Common myeloid progenitor, CD34-positive (primary cell): ENCODE data around the gene PACS1.
"Not testable (repeated sequence)": the region's sequence is repeated elsewhere in the genome, so short reads cannot be mapped to it uniquely, and the experiment has no call there.

Experiments used
- CTCF ChIA-PET: fragments of 350-600 bp; sonication (Branson Sonifier 250); formaldehyde crosslinking; loops from one replicate; lab custom pipeline; 2021; ENCODE audit warnings: antibody characterized with exemption; lab: Charles Lee
- POLR2A ChIA-PET: fragments of 350-600 bp; sonication (Branson Sonifier 250); formaldehyde crosslinking; loops from one replicate; lab custom pipeline; 2021; ENCODE audit warnings: antibody characterized with exemption; lab: Charles Lee
- DNase-seq, 3 donors: peaks; one replicate each; pipeline versions ENCODE4 v3.0.0 to v3.0.0-alpha.2; 2013
- H3K27ac ChIP-seq, 2 experiments: 1 replicate in 1 of 2; 2 replicates in 1 of 2; pipeline ENCODE4 v1.7.0; 2013; ENCODE audit warnings: inconsistent platforms in 2 of 2, low read length in 2 of 2, mild to moderate bottlenecking in 2 of 2, low read depth in 1 of 2, moderate library complexity in 1 of 2; ENCODE audit not compliant: severe bottlenecking in 2 of 2, insufficient read depth in 1 of 2, poor library complexity in 1 of 2
- H3K27me3 ChIP-seq, 5 experiments: replicated peaks in 2 of 5; 1 replicate in 3 of 5; 2 replicates in 2 of 5; pipeline versions ENCODE4 v1.6.1 to v1.7.0; 2013; ENCODE audit warnings: low read length in 4 of 5, mild to moderate bottlenecking in 2 of 5, moderate library complexity in 2 of 5, inconsistent platforms in 1 of 5; ENCODE audit not compliant: insufficient read depth in 5 of 5, control insufficient read depth in 4 of 5
- H3K36me3 ChIP-seq, 4 experiments: 1 replicate in 2 of 4; 2 replicates in 2 of 4; pipeline versions ENCODE4 v1.6.1 to v1.7.0; 2013; ENCODE audit warnings: low read length in 3 of 4, control low read depth in 1 of 4, mild to moderate bottlenecking in 1 of 4; ENCODE audit not compliant: control insufficient read depth in 4 of 4, insufficient read depth in 4 of 4
- H3K4me1 ChIP-seq, 4 experiments: 1 replicate in 3 of 4; 2 replicates in 1 of 4; pipeline versions ENCODE4 v1.6.1 to v1.7.1; 2013; ENCODE audit warnings: low read length in 3 of 4, mild to moderate bottlenecking in 3 of 4, control low read depth in 1 of 4, inconsistent platforms in 1 of 4, moderate library complexity in 1 of 4; ENCODE audit not compliant: control insufficient read depth in 4 of 4, insufficient read depth in 4 of 4; ENCODE audit errors: control extremely low read depth in 1 of 4
- H3K4me3 ChIP-seq, 7 experiments: 1 replicate in 4 of 7; 2 replicates in 3 of 7; pipeline versions ENCODE4 v1.5.1 to v1.7.0; 2013; ENCODE audit warnings: mild to moderate bottlenecking in 7 of 7, low read length in 6 of 7, moderate library complexity in 6 of 7, inconsistent platforms in 2 of 7, low read depth in 2 of 7, control low read depth in 1 of 7; ENCODE audit not compliant: insufficient read depth in 4 of 7, control insufficient read depth in 1 of 7; ENCODE audit errors: extremely low read depth in 1 of 7
- H3K9me3 ChIP-seq, 5 experiments: 1 replicate in 4 of 5; 2 replicates in 1 of 5; pipeline versions ENCODE4 v1.6.1 to v1.7.1; 2013; ENCODE audit warnings: low read length in 4 of 5, mild to moderate bottlenecking in 2 of 5, inconsistent platforms in 1 of 5, low read depth in 1 of 5, moderate library complexity in 1 of 5; ENCODE audit not compliant: control insufficient read depth in 4 of 5, insufficient read depth in 2 of 5; ENCODE audit errors: control extremely low read depth in 1 of 5
- WGBS: methylation state at CpG from one replicate; pipeline ENCODE4 v1.1.5; 2013; ENCODE audit not compliant: insufficient coverage; 5-methylcytosine and 5-hydroxymethylcytosine counted together

Gene PACS1

GRCh38 chr11:66072518-66072917 lies 2.4 kb downstream of the PACS1 start:
- ChIA-PET POLR2A (no interaction called here), CTCF (interaction anchor here (0.9 kb wide), 1 partner anchor 61 kb away, joined by 3 read pairs; no protein-coding TSS in a partner anchor)
- H3K36me3 ChIP-seq: peaks cover 5 to 36% (median 35%) of the 10 kb centered on the region in 4 experiments
- no peak for DNase-seq
- WGBS: 91% methylated on average over 8 of the region's 8 CpGs
- H3K27me3 ChIP-seq: no peaks in the 10 kb centered on the region
- H3K4me1 ChIP-seq: peaks cover 11 to 45% (median 31%) of the 10 kb centered on the region in 4 experiments
- H3K4me3 ChIP-seq: peak overlapping the region in 2 of 7 experiments; percentile 34 to 92
- H3K9me3 ChIP-seq: no peaks in the 10 kb centered on the region
- peak overlapping the region in 1 of 2 experiments; percentile 83 for H3K27ac ChIP-seq

- DNase-seq: peak in 1 of 3 donors; percentile 28
- POLR2A ChIA-PET: no interaction called here
- Histone ChIP-seq H3K27ac (no peak overlapping the region), H3K4me1 (peaks cover 14 to 37% (median 27%) of the 10 kb centered on the region in 4 experiments), H3K9me3 (no peaks in the 10 kb centered on the region), H3K4me3 (no peak overlapping the region), H3K27me3 (no peaks in the 10 kb centered on the region), H3K36me3 (peaks cover 3 to 33% (median 24%) of the 10 kb centered on the region in 4 experiments)
- CTCF ChIA-PET: interaction anchor here (0.7 kb wide), 1 partner anchor 21 kb away, joined by 3 read pairs; no protein-coding TSS in a partner anchor
- WGBS: no CpG with 5 or more reads among the region's 1 CpG
Measured at GRCh38 chr11:66073669-66074068, 3.6 kb downstream of the PACS1 start.

- Histone ChIP-seq H3K27ac (no peak overlapping the region), H3K9me3 (no peaks in the 10 kb centered on the region), H3K4me1 (peaks cover 12 to 41% (median 23%) of the 10 kb centered on the region in 4 experiments), H3K27me3 (no peaks in the 10 kb centered on the region), H3K4me3 (no peak overlapping the region), H3K36me3 (peaks cover 3 to 33% (median 20%) of the 10 kb centered on the region in 4 experiments)
- DNase-seq: no peak
- ChIA-PET POLR2A (no interaction called here), CTCF (interaction anchor here (1.5 kb wide), 1 partner anchor 12 kb away, joined by 3 read pairs; no protein-coding TSS in a partner anchor)
- 100% methylated on average over 3 of the region's 4 CpGs for WGBS
Measured at GRCh38 chr11:66075273-66075672, 5.2 kb downstream of the PACS1 start.

- CTCF ChIA-PET: interaction anchor here (0.8 to 1.5 kb wide), 4 partner anchors 9 to 56 kb away, joined by 3 to 5 read pairs (median 4); no protein-coding TSS in a partner anchor
- 98% methylated on average over 6 of the region's 9 CpGs for WGBS
- no peak for DNase-seq
- no peak overlapping the region for H3K27ac ChIP-seq
- peaks cover 3 to 33% (median 20%) of the 10 kb centered on the region in 4 experiments for H3K36me3 ChIP-seq
- no peaks in the 10 kb centered on the region for H3K27me3 ChIP-seq
- POLR2A ChIA-PET: no interaction called here
- no peaks in the 10 kb centered on the region for H3K9me3 ChIP-seq
- peaks cover 15 to 48% (median 30%) of the 10 kb centered on the region in 4 experiments for H3K4me1 ChIP-seq
- no peak overlapping the region for H3K4me3 ChIP-seq
Measured at GRCh38 chr11:66076561-66076960, 6.5 kb downstream of the PACS1 start.

- WGBS: 94% methylated on average over 3 of the region's 3 CpGs
- peaks cover 25 to 49% (median 33%) of the 10 kb centered on the region in 4 experiments for H3K4me1 ChIP-seq
- no peak overlapping the region for H3K4me3 ChIP-seq
- H3K27me3 ChIP-seq: no peaks in the 10 kb centered on the region
- CTCF ChIA-PET: interaction anchor here (1.2 to 7.6 kb wide), 4 partner anchors 9 to 59 kb away, joined by 3 to 71 read pairs (median 6); partner anchors contain the start of gene PACS1
- H3K9me3 ChIP-seq: no peaks in the 10 kb centered on the region
- H3K27ac ChIP-seq: peak overlapping the region in 1 of 2 experiments; percentile 7
- peaks cover 2 to 27% (median 15%) of the 10 kb centered on the region in 4 experiments for H3K36me3 ChIP-seq
- no peak for DNase-seq
- POLR2A ChIA-PET: no interaction called here
Measured at GRCh38 chr11:66077927-66078326, 7.9 kb downstream of the PACS1 start.

GRCh38 chr11:66078949-66079348 lies 8.9 kb downstream of the PACS1 start:
- H3K4me1 ChIP-seq: peaks cover 35 to 55% (median 43%) of the 10 kb centered on the region in 4 experiments
- 93% methylated on average over 5 of the region's 7 CpGs for WGBS

More at GRCh38 chr11:66078949-66079348, 8.9 kb downstream of the PACS1 start:
- CTCF ChIA-PET: interaction anchor here (1.0 to 7.6 kb wide), 5 partner anchors 10 to 56 kb away, joined by 3 to 71 read pairs (median 3); partner anchors contain the start of genes PACS1 and SF3B2
- H3K9me3 ChIP-seq, H3K27me3 ChIP-seq, H3K4me3 ChIP-seq, POLR2A ChIA-PET, DNase-seq: not testable (repeated sequence)
- H3K27ac ChIP-seq: peak overlapping the region in 1 of 2 experiments; percentile 81
- peaks cover 0 to 20% (median 12%) of the 10 kb centered on the region in 4 experiments for H3K36me3 ChIP-seq
